Ramos (cell line): ENCODE results near the gene RSRC2.
"Not testable (repeated sequence)": the region's sequence is repeated elsewhere in the genome, so short reads cannot be mapped to it uniquely, and the experiment has no call there.

ENCODE experiments used
- in situ Hi-C: fragments of 300-500 bp; cut with MboI; formaldehyde crosslinking; loops from one replicate; pipeline ENCODE4 v1.14.3; 2022; ENCODE audit warnings: low sequenced_read_pairs; ENCODE audit not compliant: unreplicated experiment

The RSRC2 gene

GRCh38 chr12:122520676-122521075, 6.1 kb downstream of the RSRC2 start:
- in situ Hi-C loops = no loop called here

DNA sequence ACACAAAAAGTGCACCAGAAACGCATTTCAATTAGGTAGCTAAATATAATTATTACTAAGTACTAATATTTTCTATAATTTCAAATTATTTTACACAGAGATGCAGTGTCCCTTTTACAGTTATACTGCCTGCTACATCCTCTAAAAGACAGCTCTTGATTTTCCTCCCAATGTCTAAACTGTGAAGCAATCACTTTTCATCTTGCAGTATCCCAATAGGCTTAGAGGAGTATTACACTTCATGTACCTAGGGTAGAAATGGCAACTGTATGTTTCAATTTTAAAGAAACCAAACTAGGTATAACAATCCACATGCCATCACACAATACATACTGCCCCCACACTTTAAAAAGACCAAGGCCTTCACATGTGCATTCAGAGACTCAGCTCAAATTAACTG, 7.3 kb downstream of the RSRC2 start:
- in situ Hi-C loops = no loop called here

DNA sequence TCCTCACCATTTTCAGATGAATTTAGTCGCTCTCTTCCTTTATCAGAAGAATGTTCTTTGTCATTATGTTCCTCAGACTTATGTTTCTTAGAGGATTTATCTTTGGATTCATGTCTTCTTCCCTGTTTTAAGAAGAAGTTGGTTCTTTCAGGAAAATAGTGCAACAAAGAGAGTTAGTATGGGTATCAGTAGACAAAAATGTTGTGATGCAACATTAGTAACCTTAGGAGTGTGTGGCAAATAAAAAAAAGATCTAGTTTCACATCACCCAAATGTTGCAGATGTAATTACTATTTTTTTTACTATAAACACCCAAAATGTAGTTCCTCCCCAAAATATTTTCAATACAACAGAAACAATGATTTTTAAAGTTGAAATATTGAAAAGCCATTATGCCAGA, 7.8 kb downstream of the RSRC2 start:
- in situ Hi-C loops = no loop called here

DNA sequence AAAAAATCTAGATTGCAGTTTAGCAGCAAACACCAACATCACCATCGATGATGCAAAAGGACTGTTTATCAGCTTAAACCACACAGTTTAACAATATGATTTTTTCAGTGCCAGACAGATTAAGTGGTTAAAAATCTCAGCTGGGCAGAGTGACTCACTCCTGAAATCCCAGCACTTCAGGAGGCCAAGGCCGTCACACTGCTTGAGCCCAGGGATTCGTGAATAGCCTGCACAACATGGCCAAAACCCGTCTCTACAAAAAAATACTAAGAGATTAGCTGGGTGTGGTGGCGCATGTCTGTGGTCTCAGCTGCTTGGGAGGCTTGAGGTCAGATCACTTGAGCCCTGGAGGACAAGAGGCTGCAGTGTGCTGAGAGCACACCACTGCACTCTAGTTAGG, 8.9 kb downstream of the RSRC2 start:
- in situ Hi-C loops = no loop called here

- in situ Hi-C loops = no loop called here
These were observed 10.0 kb downstream of the RSRC2 start for GRCh38 chr12:122516544-122517361.

GRCh38 chr12:122515275-122515674, 11.5 kb downstream of the RSRC2 start:
- in situ Hi-C loops = no loop called here

DNA sequence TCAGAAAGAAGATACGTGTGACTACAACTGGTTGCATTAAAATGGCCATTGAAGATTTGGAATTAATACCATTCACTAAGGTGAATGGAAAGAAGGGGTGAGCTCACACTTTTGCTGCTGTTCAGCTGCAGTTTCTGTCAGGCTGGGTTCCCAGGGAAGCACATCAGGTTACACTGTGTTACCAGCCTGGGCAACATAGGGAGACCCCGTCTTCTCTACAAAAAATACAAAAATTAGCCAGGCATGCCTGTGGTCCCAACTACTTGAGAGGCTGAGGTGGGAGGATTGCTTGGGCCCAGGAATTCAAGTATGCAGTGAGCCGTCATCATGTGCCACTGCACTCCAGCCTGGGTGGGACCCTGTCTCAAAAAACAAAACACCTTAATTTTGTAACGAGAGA, 13.1 kb downstream of the RSRC2 start:
- in situ Hi-C loops = no loop called here

- in situ Hi-C loops = not testable (repeated sequence)
These were observed 13.7 kb downstream of the RSRC2 start for GRCh38 chr12:122513028-122513427.

DNA sequence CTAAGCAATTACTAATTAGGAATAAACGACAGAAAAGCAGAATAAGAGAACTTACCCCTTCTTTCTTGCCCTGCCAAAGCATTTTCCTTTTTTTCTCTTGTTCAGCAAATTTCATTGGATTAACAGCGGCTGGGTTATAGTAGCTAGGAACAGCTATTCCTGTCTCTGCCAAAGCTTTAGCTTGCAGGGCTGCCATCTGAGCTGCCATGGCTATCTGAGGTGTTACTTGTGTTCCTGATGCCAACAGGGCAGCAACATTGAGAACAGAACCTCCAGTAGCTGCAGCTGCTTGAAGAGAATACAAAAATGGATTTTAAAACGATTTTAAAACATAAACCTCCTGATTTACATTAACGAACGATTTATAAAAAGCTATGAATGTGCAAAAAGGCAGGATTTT, 18.6 kb downstream of the RSRC2 start:
- in situ Hi-C loops = no loop called here

- in situ Hi-C loops = no loop called here
These were observed 20.3 kb downstream of the RSRC2 start for GRCh38 chr12:122506393-122506938.

GRCh38 chr12:122505419-122506051, 21.2 kb downstream of the RSRC2 start:
- in situ Hi-C loops = no loop called here

GRCh38 chr12:122503783-122504590, 22.7 kb downstream of the RSRC2 start:
- in situ Hi-C loops = no loop called here

DNA sequence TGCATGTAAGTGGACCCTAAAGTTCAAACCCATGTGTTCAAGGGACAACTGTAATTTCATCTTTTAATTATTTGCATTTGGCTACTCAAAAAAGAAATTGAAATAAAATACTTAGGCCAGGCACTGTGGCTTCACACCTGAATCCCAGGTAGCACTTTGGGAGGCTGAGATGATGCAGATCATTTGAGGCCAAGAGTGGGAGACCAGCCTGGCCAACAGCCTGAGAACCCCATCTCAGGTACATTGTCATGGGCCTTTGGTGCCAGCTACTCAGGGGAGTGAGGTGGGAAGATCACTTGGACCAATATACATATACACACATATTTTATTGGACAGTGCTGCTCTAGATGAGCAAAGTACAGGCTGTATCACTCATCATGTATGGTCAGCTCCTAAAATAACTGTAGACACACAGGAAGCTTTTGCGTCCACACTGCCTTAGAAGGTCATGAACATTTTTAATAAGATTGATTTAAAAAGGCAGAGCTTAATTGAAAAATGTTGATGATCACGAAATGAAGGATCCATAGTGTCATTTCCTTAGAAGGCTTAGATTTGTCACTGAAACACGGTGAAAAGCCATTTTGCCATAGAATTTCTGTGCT, 23.5 kb downstream of the RSRC2 start:
- in situ Hi-C loops = no loop called here

DNA sequence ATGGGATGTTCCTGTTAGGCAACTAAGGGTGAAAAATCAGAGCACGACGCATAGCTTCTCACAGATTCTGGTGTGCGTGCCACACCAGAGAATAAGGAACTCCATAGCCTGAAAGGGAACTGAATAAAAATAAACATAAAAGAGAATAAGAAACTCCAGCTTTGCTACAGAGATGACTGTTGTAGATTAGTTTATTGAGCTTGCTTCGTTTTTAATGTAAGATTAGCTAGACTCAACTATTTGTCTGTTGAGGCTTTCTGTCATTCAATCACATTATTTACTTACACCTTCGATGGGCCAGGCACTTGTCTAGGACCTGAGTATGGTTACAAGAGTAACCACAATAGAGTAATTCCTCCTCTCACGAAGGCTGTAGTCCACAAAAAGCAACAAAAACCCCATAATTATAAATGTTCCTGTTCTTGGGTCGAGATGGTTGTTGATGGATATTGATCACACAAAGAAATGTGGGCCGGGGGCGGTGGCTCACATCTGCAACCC, 25.2 kb downstream of the RSRC2 start:
- in situ Hi-C loops = no loop called here

DNA sequence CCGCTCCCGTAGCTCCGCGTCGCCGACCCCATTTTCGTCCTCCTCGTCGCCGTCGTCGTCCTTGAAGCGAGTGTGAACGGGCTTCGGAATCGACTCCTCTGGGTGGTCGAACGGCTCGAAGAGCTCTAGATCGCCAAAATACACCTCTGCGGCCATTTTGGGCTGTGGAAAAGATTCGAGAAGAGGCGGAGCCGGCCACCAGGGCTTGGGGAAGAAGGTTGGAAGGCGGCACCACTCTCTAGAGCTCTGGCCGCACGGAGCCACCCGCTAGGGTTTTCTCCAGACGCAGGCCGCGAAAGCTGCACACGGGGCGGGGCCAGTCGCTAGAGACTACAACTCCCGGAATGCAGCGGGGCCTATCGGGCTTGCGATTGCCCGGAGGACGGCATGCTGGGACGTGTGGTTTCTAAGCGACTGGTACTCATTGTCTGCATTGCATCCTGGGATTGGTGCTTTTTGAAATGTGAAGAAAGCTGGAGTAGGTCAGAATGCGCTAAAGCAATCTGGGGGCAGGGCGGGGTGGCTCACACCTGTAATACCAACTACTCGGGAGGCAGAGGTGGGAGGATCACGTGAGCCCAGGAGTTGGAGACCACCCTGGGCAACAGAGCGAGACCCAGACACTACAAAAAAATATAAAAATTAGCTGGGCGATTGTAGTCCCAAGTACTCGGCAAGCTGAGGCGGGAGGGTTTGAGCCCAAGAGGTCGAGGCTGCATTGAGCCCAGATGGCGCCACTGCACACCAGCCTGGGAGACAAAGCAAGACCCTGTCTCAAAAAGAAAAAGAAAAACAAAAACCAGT, 25.8 kb downstream of the RSRC2 start, which contains the start of gene ZCCHC8:
Gene ZCCHC8 (minus strand): TSS at position 248 of the 804 bp plus-strand sequence. CDS start 92 bp downstream, at position 156.
- in situ Hi-C loops = no loop called here

DNA sequence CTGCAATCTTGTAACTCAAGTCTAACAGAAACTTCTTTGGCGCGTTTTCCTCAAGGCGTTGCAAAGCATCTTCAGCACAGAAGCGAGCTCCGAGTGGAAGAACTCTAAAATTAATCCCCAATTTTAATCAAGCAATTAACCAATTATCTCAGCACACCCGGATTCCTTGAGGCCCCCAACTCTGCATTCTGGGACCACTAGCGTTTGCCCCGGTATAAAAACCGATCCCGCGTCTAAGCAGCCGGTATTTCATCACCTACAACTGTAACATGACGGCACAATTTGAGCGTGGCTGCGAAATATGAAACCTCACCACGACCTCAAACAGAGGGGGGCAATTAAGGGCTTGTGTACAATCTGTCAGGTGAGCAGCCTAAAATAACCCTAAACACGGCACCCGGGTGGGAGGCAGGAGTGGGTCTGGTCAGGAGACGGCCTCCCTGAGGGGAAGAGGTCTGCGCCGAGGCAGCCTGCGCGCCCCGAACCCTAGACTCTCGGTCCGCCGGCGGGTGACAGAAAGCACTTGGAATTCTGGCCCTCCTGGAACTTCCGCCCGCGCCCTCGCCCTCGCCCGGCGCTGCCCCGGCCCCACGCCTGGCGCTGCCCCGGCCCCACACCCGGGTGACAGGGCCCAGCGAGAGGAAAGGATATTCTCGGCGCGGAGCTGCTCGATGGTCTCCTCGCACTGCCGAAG, 26.6 kb downstream of the RSRC2 start:
- in situ Hi-C loops = no loop called here

DNA sequence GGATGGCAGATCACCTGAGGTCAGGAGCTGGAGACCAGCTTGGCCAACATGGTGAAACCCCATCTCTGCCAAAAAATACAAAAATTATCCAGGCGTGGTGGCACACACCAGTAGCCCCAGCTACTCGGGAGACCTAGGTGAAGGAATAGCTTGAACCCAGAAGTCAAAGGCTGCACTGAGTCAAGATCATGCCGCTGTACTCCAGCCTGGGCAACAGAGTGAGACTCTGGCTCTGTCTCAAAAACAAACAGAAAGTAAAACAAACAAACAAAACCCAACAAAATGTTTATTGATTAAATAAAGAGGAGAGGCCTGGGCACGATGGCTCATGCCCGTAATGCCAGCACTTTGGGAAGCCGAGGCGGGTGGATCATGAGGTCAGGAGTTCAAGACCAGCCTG, 31.5 kb downstream of the RSRC2 start:
- in situ Hi-C loops = no loop called here

- in situ Hi-C loops = not testable (repeated sequence)
These were observed 33.5 kb downstream of the RSRC2 start for GRCh38 chr12:122493222-122493621.

GRCh38 chr12:122491991-122492390, 34.7 kb downstream of the RSRC2 start:
- in situ Hi-C loops = no loop called here
